SW 1271 (cell line): ENCODE measurements around the gene KIAA1210.
"Not testable (repeated sequence)": the region's sequence is repeated elsewhere in the genome, so short reads cannot be mapped to it uniquely, and the experiment has no call there.

Source experiments
- DNase-seq, 2 experiments: peaks; one replicate each; lab custom pipeline; 2025; lab: John Stamatoyannopoulos, UW

KIAA1210 gene

GRCh38 chrX:119040432-119040831, 87.2 kb downstream of the KIAA1210 start:
- DNase-seq = no peak

- DNase-seq = no peak
These were observed 91.2 kb downstream of the KIAA1210 start for GRCh38 chrX:119036107-119037029.

GRCh38 chrX:119030990-119031389, 96.6 kb downstream of the KIAA1210 start:
- no peak for DNase-seq

GRCh38 chrX:119029656-119030055, 98.0 kb downstream of the KIAA1210 start:
- DNase-seq = not testable (repeated sequence)

- DNase-seq = no peak
These were observed 98.8 kb downstream of the KIAA1210 start for GRCh38 chrX:119028733-119029330.
